Keratinocyte (primary cell): Measurements from ENCODE around the gene KLHL28. TPM values are rescaled to one million over a fixed set of nuclear protein-coding genes. Genes with fewer than 3 reads are reported as not detected.

Experiments used
- DNase-seq: peaks from one replicate; pipeline ENCODE4 v3.0.0-alpha.2; 2011; ENCODE audit warnings: low read depth, missing footprints, low spot score
- FAIRE-seq: peaks from 2 replicates; lab custom pipeline; 2011; peaks lifted over from hg19 to GRCh38; lab: Jason Lieb, UNC
- H2AFZ ChIP-seq: 2 replicates; pipeline ENCODE4 v1.6.0; 2012; ENCODE audit warnings: low read length, control low read depth, inconsistent platforms; ENCODE audit not compliant: control insufficient read depth
- H3K27ac ChIP-seq: 2 replicates; pipeline ENCODE4 v1.5.1; 2011; ENCODE audit warnings: low read length; ENCODE audit not compliant: control insufficient read depth, insufficient read depth
- H3K27me3 ChIP-seq: 3 replicates; pipeline ENCODE4 v1.6.0; 2011; ENCODE audit warnings: low read length; ENCODE audit not compliant: control insufficient read depth, insufficient read depth; ENCODE audit errors: extremely low read depth
- H3K36me3 ChIP-seq, 2 experiments: 2 replicates in 1 of 2; 3 replicates in 1 of 2; pipeline ENCODE4 v1.5.1; 2011; ENCODE audit warnings: low read length in 2 of 2, mild to moderate bottlenecking in 1 of 2; ENCODE audit not compliant: control insufficient read depth in 2 of 2, insufficient read depth in 2 of 2; ENCODE audit errors: extremely low read depth in 1 of 2
- H3K4me1 ChIP-seq: 3 replicates; pipeline ENCODE4 v1.5.1; 2011; ENCODE audit warnings: low read length; ENCODE audit not compliant: control insufficient read depth, insufficient read depth; ENCODE audit errors: extremely low read depth
- H3K4me2 ChIP-seq: 3 replicates; pipeline ENCODE4 v1.6.0; 2011; ENCODE audit warnings: low read depth, low read length; ENCODE audit not compliant: control insufficient read depth, insufficient read depth; ENCODE audit errors: extremely low read depth
- H3K4me3 ChIP-seq, 3 experiments: fragments of 200-600 bp in 1 of 3; sonication (generic) in 1 of 3; 2 replicates in 2 of 3; 3 replicates in 1 of 3; pipeline ENCODE4 v1.5.1; 2011 to 2016; ENCODE audit warnings: low read length in 3 of 3, mild to moderate bottlenecking in 3 of 3, control low read depth in 2 of 3, inconsistent platforms in 1 of 3, low read depth in 1 of 3, mixed read lengths in 1 of 3, mixed run types in 1 of 3, moderate library complexity in 1 of 3; ENCODE audit not compliant: control insufficient read depth in 2 of 3, insufficient read depth in 2 of 3; ENCODE audit errors: extremely low read depth in 1 of 3
- H3K79me2 ChIP-seq: 2 replicates; pipeline ENCODE4 v1.6.0; 2012; ENCODE audit warnings: low read length; ENCODE audit not compliant: control insufficient read depth, insufficient read depth
- H3K9ac ChIP-seq: 3 replicates; pipeline ENCODE4 v1.6.0; 2011; ENCODE audit warnings: low read length; ENCODE audit not compliant: control insufficient read depth, insufficient read depth; ENCODE audit errors: extremely low read depth
- H3K9me1 ChIP-seq: 3 replicates; pipeline ENCODE4 v1.6.0; 2011; ENCODE audit warnings: low read length; ENCODE audit not compliant: control insufficient read depth, insufficient read depth; ENCODE audit errors: extremely low read depth
- H3K9me3 ChIP-seq: 2 replicates; pipeline ENCODE4 v1.5.1; 2012; ENCODE audit warnings: low read depth, low read length; ENCODE audit not compliant: control insufficient read depth
- H4K20me1 ChIP-seq: 3 replicates; pipeline ENCODE4 v1.6.0; 2011; ENCODE audit warnings: low read length; ENCODE audit not compliant: control insufficient read depth, insufficient read depth; ENCODE audit errors: extremely low read depth
- CTCF ChIP-seq, 3 experiments: IDR thresholded peaks in 1 of 3; conservative IDR thresholded peaks in 1 of 3; optimal IDR thresholded peaks in 1 of 3; 2 replicates in 2 of 3; 3 replicates in 1 of 3; pipeline versions ENCODE3 to v1.5.1; 2011; ENCODE audit warnings: low read length in 3 of 3, mild to moderate bottlenecking in 3 of 3, moderate library complexity in 2 of 3, control low read depth in 1 of 3, inconsistent platforms in 1 of 3; ENCODE audit not compliant: insufficient read depth in 2 of 3; ENCODE audit errors: extremely low read depth in 1 of 3
- EZH2 ChIP-seq: IDR thresholded peaks from one replicate; pipeline ENCODE4 v1.6.1; 2012; ENCODE audit warnings: inconsistent platforms, mild to moderate bottlenecking, low read length, moderate library complexity
- dilution Hi-C: fragments of 300-500 bp; cut with MboI; formaldehyde crosslinking; loops from one replicate; pipeline ENCODE4 v1.7.0; 2020; ENCODE audit warnings: low sequenced_read_pairs; ENCODE audit not compliant: extremely low pct_ligation_motif_present
- polyA plus RNA-seq, 5 experiments: library from polyadenylated mRNA; depleted of rRNA in 3 of 5; stranded (reverse) in 3 of 5; stranded (forward) in 1 of 5; unstranded in 1 of 5; fragments of >200 nt; gene quantifications; 1 replicate in 1 of 5; 2 replicates in 3 of 5; 3 replicates in 1 of 5; pipeline versions ENCODE4 v1.2.1 to v1.2.3, GENCODE V29; 2011 to 2012; ENCODE audit warnings: missing spikeins in 2 of 5, low read depth in 1 of 5, low replicate concordance in 1 of 5

KLHL28 gene
- polyA plus RNA-seq, 1 donor (not counting 4 experiments of a cell fraction or from before 2014, with no cell fraction given): 6.1 TPM

GRCh38 chr14:44960146-44960545 lies 1.6 kb downstream of the KLHL28 start:
- FAIRE-seq (no peak), DNase-seq (no peak)
- Histone ChIP-seq H3K9ac (peak overlapping the region; percentile 93), H3K36me3 (no peaks in the 10 kb centered on the region), H3K79me2 (peaks cover 87% of the 10 kb centered on the region), H3K27ac (peak overlapping the region; percentile 96), H3K9me1 (peaks cover 4% of the 10 kb centered on the region), H2AFZ (no peak overlapping the region), H4K20me1 (peaks cover 10% of the 10 kb centered on the region), H3K4me3 (peak overlapping the region; percentile 80 to 99 (median 98)), H3K4me1 (peaks cover 24% of the 10 kb centered on the region), H3K27me3 (no peaks in the 10 kb centered on the region), H3K9me3 (no peaks in the 10 kb centered on the region), H3K4me2 (peak overlapping the region; percentile 85)
- dilution Hi-C loops: no loop called here
- TF ChIP-seq EZH2 (no peak), CTCF (optimal IDR thresholded peaks at IDR 0.05 in 1 of 3, IDR thresholded peaks at IDR 0.05 in 1 of 3, conservative IDR thresholded peaks at IDR 0.05 in 1 of 3; ENCODE audit: extremely low read depth in 1 of 3, insufficient read depth in 2 of 3, low read length in 3 of 3) (no peak)

GRCh38 chr14:44959538-44959937 lies 2.2 kb downstream of the KLHL28 start:
- Histone ChIP-seq H3K36me3 (no peaks in the 10 kb centered on the region), H3K4me2 (peak overlapping the region; percentile 85), H3K27me3 (no peaks in the 10 kb centered on the region), H4K20me1 (peaks cover 9% of the 10 kb centered on the region), H3K9me3 (no peaks in the 10 kb centered on the region), H3K27ac (no peak overlapping the region), H3K9me1 (peaks cover 4% of the 10 kb centered on the region), H2AFZ (no peak overlapping the region), H3K4me3 (peak overlapping the region in 1 of 3 experiments; percentile 99), H3K9ac (no peak overlapping the region), H3K79me2 (peaks cover 85% of the 10 kb centered on the region), H3K4me1 (peaks cover 23% of the 10 kb centered on the region)
- no peak for TF ChIP-seq EZH2
- TF ChIP-seq CTCF (optimal IDR thresholded peaks at IDR 0.05 in 1 of 3, IDR thresholded peaks at IDR 0.05 in 1 of 3, conservative IDR thresholded peaks at IDR 0.05 in 1 of 3; ENCODE audit: extremely low read depth in 1 of 3, insufficient read depth in 2 of 3, low read length in 3 of 3): no peak
- dilution Hi-C loops: no loop called here
- no peak for DNase-seq
- no peak for FAIRE-seq
